Mesenteric fat pad (tissue), 1 donor: ENCODE measurements around the gene SMCP. TPM values are rescaled to one million over a fixed set of nuclear protein-coding genes. Genes with fewer than 3 reads are reported as not detected.

Experiments
- DNase-seq: peaks from one replicate; pipeline ENCODE4 v3.0.0-alpha.2; 2020; ENCODE audit warnings: low spot score
- total RNA-seq: library from RNA; stranded (reverse); fragmentation: NEBNext Ultra II Directional; extraction: Animal tissue kit (Norgen Biotek cat#: 25700); gene quantifications from one replicate; pipeline ENCODE4 v1.2.1, GENCODE V29; 2021
- donor health status: DM: yes; HTN: yes; CAD: no.

Gene SMCP
- total RNA-seq, 1 donor from 2014 or later: not detected

- no peak for DNase-seq
Measured at GRCh38 chr1:152886085-152886484, 8.0 kb downstream of the SMCP start.

GRCh38 chr1:152886758-152887409 lies 8.8 kb downstream of the SMCP start:
- no peak for DNase-seq

- no peak for DNase-seq
Measured at GRCh38 chr1:152888126-152888525, 10.0 kb downstream of the SMCP start.

- DNase-seq: no peak
Measured at GRCh38 chr1:152899027-152899426, 20.9 kb downstream of the SMCP start.

- no peak for DNase-seq
Measured at GRCh38 chr1:152899883-152900282, 21.8 kb downstream of the SMCP start.

GRCh38 chr1:152901631-152902030 lies 23.5 kb downstream of the SMCP start:
- DNase-seq: no peak

- no peak for DNase-seq
Measured at GRCh38 chr1:152902636-152903035, 24.5 kb downstream of the SMCP start.

GRCh38 chr1:152904688-152905440 lies 26.7 kb downstream of the SMCP start:
- DNase-seq: no peak

- no peak for DNase-seq
Measured at GRCh38 chr1:152906023-152906565, 28.0 kb downstream of the SMCP start.

- no peak for DNase-seq
Measured at GRCh38 chr1:152907686-152908601, 29.8 kb downstream of the SMCP start, which contains the start of gene IVL. TSS of gene IVL (plus strand) at chr1:152908546. CDS start at chr1:152909798, 1,252 bp downstream.

- no peak for DNase-seq
Measured at GRCh38 chr1:152909206-152909605, 31.1 kb downstream of the SMCP start.

- DNase-seq: no peak
Measured at GRCh38 chr1:152912471-152912870, 34.3 kb downstream of the SMCP start.

- DNase-seq: no peak
Measured at GRCh38 chr1:152912900-152913299, 34.8 kb downstream of the SMCP start.

GRCh38 chr1:152917794-152918193 lies 39.7 kb downstream of the SMCP start:
- no peak for DNase-seq

GRCh38 chr1:152919071-152919470 lies 40.9 kb downstream of the SMCP start:
- DNase-seq: no peak

GRCh38 chr1:152924191-152924590 lies 46.1 kb downstream of the SMCP start:
- no peak for DNase-seq

- DNase-seq: no peak
Measured at GRCh38 chr1:152926091-152926490, 48.0 kb downstream of the SMCP start.

GRCh38 chr1:152928671-152929070 lies 50.5 kb downstream of the SMCP start:
- DNase-seq: no peak

- no peak for DNase-seq
Measured at GRCh38 chr1:152932170-152932811, 54.2 kb downstream of the SMCP start.

GRCh38 chr1:152933196-152933595 lies 55.1 kb downstream of the SMCP start:
- DNase-seq: no peak
